Upper lobe of left lung (tissue), 4 donors: Measurements from ENCODE around the gene STAC.

Experiments used
- CTCF ChIP-seq, 6 experiments: fragments of 450-650 bp in 4 of 6; fragments of 200-600 bp in 2 of 6; sonication (generic) in 2 of 6; IDR thresholded peaks; one replicate each; pipeline ENCODE4 v1.5.1; 2016 to 2019; ENCODE audit warnings: antibody characterized with exemption in 6 of 6
- POLR2A ChIP-seq, 4 donors: fragments of 450-650 bp; IDR thresholded peaks; one replicate each; pipeline ENCODE4 v1.5.1; 2016 to 2017; ENCODE audit warnings: antibody characterized with exemption in 4 of 4, mild to moderate bottlenecking in 2 of 4
- POLR2AphosphoS5 ChIP-seq, 2 donors: sonication (generic); formaldehyde crosslinking; IDR thresholded peaks; one replicate each; pipeline ENCODE4 v1.5.1; 2017; ENCODE audit warnings: antibody characterized with exemption in 2 of 2

DNA sequence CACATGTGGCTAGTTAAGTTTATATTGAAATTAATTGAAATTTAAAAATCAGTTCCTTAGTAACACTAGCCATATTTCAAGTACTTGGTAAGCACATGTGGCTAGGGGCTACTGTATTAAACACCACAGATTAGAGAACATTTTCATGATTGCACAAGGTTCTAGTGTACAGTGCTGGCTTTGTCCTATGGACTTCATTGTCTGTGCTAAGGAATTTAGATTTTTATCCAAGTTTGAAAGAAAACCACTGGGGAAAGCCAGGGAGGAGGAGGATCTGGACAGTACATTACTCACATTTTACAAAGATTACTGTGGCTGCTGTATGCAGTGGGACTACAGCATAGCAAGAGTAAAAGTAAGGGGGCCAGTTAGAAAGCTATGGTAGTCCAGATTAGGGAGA is 13.9 kb downstream of the STAC start:
- TF ChIP-seq POLR2AphosphoS5 (IDR thresholded peaks at IDR 0.05) (no peak), CTCF (IDR thresholded peaks at IDR 0.05) (no peak), POLR2A (IDR thresholded peaks at IDR 0.05) (no peak)
